HepG2 (cell line): ENCODE results near the gene DNM1. TPM values are rescaled to one million over a fixed set of nuclear protein-coding genes. Genes with fewer than 3 reads are reported as not detected.

Experiments used
- CHD2 ChIP-seq: IDR thresholded peaks from 2 replicates; pipeline ENCODE4 v1.6.1; 2011; ENCODE audit warnings: low read depth, low read length, improper control_type of control experiment
- ELF1 ChIP-seq: sonication (generic); formaldehyde crosslinking; IDR thresholded peaks from 2 replicates; pipeline ENCODE4 v1.4.0; 2020; ENCODE audit warnings: missing genetic modification reagents
- KDM5B ChIP-seq: sonication (generic); formaldehyde crosslinking; IDR thresholded peaks from 2 replicates; pipeline ENCODE4 v1.4.0; 2020; ENCODE audit warnings: missing genetic modification reagents, mild to moderate bottlenecking, borderline replicate concordance
- KLF12 ChIP-seq: sonication (generic); formaldehyde crosslinking; IDR thresholded peaks from 2 replicates; pipeline ENCODE4 v1.4.0; 2020; ENCODE audit warnings: missing genetic modification reagents, borderline replicate concordance
- LCORL ChIP-seq, 2 experiments: fragments of 450-650 bp in 1 of 2; sonication (generic) in 1 of 2; formaldehyde crosslinking in 1 of 2; IDR thresholded peaks; 2 replicates each; pipeline versions ENCODE4 v1.5.0 to v1.6.1; 2017 to 2020; ENCODE audit warnings: antibody characterized with exemption in 1 of 2, missing genetic modification reagents in 1 of 2
- NR2F6 ChIP-seq, 2 experiments: IDR thresholded peaks; 2 replicates each; pipeline ENCODE4 v1.6.1; 2016; ENCODE audit warnings: antibody characterized with exemption in 1 of 2, mild to moderate bottlenecking in 1 of 2
- POLR2AphosphoS5 ChIP-seq: IDR thresholded peaks from 2 replicates; pipeline ENCODE4 v1.6.1; 2012; ENCODE audit warnings: low read depth, low read length
- PRPF4 ChIP-seq: fragments of 200-400 bp; formaldehyde crosslinking; IDR thresholded peaks from 2 replicates; pipeline ENCODE4 v1.6.1; 2016; ENCODE audit warnings: low read length, low read depth; ENCODE audit not compliant: poor library complexity, severe bottlenecking
- RAD21 ChIP-seq: fragments of 450-650 bp; formaldehyde crosslinking; IDR thresholded peaks from 2 replicates; pipeline ENCODE4 v1.5.0; 2020; ENCODE audit warnings: mild to moderate bottlenecking
- REPIN1 ChIP-seq: sonication (generic); formaldehyde crosslinking; IDR thresholded peaks from 2 replicates; pipeline ENCODE4 v1.8.0; 2022; ENCODE audit warnings: missing genetic modification reagents, low read depth, mild to moderate bottlenecking, borderline replicate concordance
- SP4 ChIP-seq: sonication (generic); formaldehyde crosslinking; IDR thresholded peaks from 2 replicates; pipeline ENCODE4 v1.8.1; 2023; ENCODE audit warnings: mild to moderate bottlenecking, missing genetic modification reagents
- ZFP41 ChIP-seq: sonication (generic); formaldehyde crosslinking; IDR thresholded peaks from 2 replicates; pipeline ENCODE4 v1.4.0; 2020; ENCODE audit warnings: mild to moderate bottlenecking, missing genetic modification reagents, borderline replicate concordance
- ZFX ChIP-seq: sonication (generic); formaldehyde crosslinking; IDR thresholded peaks from 2 replicates; pipeline ENCODE4 v1.4.0; 2020; ENCODE audit warnings: mild to moderate bottlenecking, low read depth, missing genetic modification reagents, moderate library complexity
- ZNF274 ChIP-seq: sonication (generic); formaldehyde crosslinking; IDR thresholded peaks from 2 replicates; pipeline ENCODE4 v1.5.1; 2020; ENCODE audit warnings: mild to moderate bottlenecking, missing genetic modification reagents
- polyA plus RNA-seq, 8 experiments: library from polyadenylated mRNA; depleted of rRNA in 3 of 8; stranded (reverse) in 7 of 8; unstranded in 1 of 8; fragments of >200 nt; fragmentation: Illumina TruSeq in 4 of 8; extraction: Trizol in 4 of 8; gene quantifications; 2 replicates each; pipeline versions ENCODE4 v1.2.1 to v1.2.3, GENCODE V29; 2011 to 2016; ENCODE audit warnings: low read depth in 4 of 8, missing spikeins in 1 of 8, mixed read lengths in 1 of 8; ENCODE audit not compliant: insufficient read depth in 1 of 8
- total RNA-seq, 5 experiments: library from RNA; depleted of rRNA; stranded (reverse); fragments of >200 nt; fragmentation: Illumina TruSeq; extraction: Trizol; gene quantifications; 2 replicates each; pipeline ENCODE4 v1.2.3, GENCODE V29; 2016; ENCODE audit warnings: low read depth in 1 of 5
- TF ChIP-seq, protein P1 (sequence below): IDR thresholded peaks from 2 replicates; pipeline ENCODE4 v1.6.1; 2016; ENCODE audit warnings: missing compliant biosample characterization, missing genetic modification reagents, borderline replicate concordance
- TF ChIP-seq, protein P2 (sequence below): sonication (generic); formaldehyde crosslinking; IDR thresholded peaks from 2 replicates; pipeline ENCODE4 v1.8.0; 2022; ENCODE audit warnings: missing genetic modification reagents, low read depth, mild to moderate bottlenecking, borderline replicate concordance
- TF ChIP-seq, protein P3 (sequence below): sonication (generic); formaldehyde crosslinking; IDR thresholded peaks from 2 replicates; pipeline ENCODE4 v1.5.1; 2020; ENCODE audit warnings: mild to moderate bottlenecking, missing genetic modification reagents, moderate library complexity
- TF ChIP-seq, protein P4 (sequence below), 2 experiments: fragments of 450-650 bp in 1 of 2; sonication (generic) in 1 of 2; formaldehyde crosslinking; IDR thresholded peaks; 2 replicates each; pipeline versions ENCODE4 v1.5.0 to v1.8.0; 2020 to 2022; ENCODE audit warnings: mild to moderate bottlenecking in 1 of 2, missing genetic modification reagents in 1 of 2
- TF ChIP-seq, protein P5 (sequence below): sonication (generic); formaldehyde crosslinking; IDR thresholded peaks from 2 replicates; pipeline ENCODE4 v1.4.0; 2020; ENCODE audit warnings: missing genetic modification reagents
- TF ChIP-seq, protein P6 (sequence below): IDR thresholded peaks from 2 replicates; pipeline ENCODE4 v1.6.1; 2012; ENCODE audit warnings: inconsistent platforms

DNM1 gene
- total and polyA plus RNA-seq, 2 of the 13 experiments (the other 11 are each of a cell fraction or from before 2014, with no cell fraction given): 0.13 to 0.58 TPM

DNA sequence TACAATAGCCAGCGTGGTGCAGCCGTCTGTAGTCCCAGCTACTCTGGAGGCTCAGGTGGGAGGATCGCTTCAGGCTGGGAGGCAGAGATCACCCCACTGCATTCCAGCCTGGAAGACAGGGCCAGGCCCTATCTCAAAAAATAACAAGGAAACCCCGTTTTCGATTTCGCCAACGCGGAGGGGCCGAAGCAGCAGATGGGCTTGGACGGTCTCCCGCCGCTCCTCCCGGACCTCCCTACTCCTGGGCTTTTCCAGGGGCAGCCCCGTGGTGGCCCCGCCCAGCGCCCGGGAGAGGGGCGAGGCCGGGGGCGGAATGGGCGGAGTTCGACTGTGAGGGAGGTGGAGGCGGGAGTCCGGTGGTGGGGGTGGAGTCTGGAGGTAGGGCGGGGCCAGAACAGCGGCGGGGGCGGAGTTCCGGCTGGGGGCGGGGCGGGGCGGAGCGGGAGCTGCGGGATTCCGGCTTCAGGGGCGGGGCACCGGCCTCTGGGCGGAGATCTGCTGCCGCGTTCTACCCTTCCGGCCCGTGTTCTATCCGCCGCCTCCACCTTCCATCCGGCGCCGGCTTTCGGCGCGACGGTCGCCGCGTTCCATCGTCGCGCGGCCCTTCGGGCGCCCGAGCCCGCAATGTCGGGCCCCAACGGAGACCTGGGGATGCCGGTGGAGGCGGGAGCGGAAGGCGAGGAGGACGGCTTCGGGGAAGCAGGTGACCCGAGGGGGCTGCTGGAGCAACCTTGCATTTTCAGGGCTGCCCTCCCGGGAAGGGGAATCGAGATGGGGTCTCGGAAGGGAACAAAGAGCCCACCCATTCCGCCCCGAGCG, 43.2 kb upstream of the DNM1 start, which contains the start of gene BBLN (continued):
- TF ChIP-seq REPIN1 (no peak), PRPF4 (no peak), KDM5B (CRISPR knock-in tag) (peak; percentile 61), ZFX (peak; percentile 72), POLR2AphosphoS5 (peak; percentile 87), NR2F6 (IDR thresholded peaks at IDR 0.05) (no peak), NR2F6 (CRISPR knock-in tag; IDR thresholded peaks at IDR 0.05) (peak; percentile 22; the same call in 1 of the 2 replicates), ZNF274 (CRISPR knock-in tag) (peak; percentile 32; the same call in 1 of the 2 replicates), LCORL (IDR thresholded peaks at IDR 0.05) (no peak), LCORL (CRISPR knock-in tag; IDR thresholded peaks at IDR 0.05) (0 out of 2 replicates have a peak, but pooled peaks have one; percentile 16), SP4 (CRISPR knock-in tag) (peak; percentile 83), ZFP41 (no peak), ELF1 (CRISPR knock-in tag) (peak; percentile 72), RAD21 (0 out of 2 replicates have a peak, but pooled peaks have one; percentile 6), CHD2 (no peak), KLF12 (CRISPR knock-in tag) (no peak)
- TF ChIP-seq, protein P1, sequence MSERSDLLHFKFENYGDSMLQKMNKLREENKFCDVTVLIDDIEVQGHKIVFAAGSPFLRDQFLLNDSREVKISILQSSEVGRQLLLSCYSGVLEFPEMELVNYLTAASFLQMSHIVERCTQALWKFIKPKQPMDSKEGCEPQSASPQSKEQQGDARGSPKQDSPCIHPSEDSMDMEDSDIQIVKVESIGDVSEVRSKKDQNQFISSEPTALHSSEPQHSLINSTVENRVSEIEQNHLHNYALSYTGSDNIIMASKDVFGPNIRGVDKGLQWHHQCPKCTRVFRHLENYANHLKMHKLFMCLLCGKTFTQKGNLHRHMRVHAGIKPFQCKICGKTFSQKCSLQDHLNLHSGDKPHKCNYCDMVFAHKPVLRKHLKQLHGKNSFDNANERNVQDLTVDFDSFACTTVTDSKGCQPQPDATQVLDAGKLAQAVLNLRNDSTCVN (CRISPR knock-in tag): no peak
- TF ChIP-seq, protein P2, sequence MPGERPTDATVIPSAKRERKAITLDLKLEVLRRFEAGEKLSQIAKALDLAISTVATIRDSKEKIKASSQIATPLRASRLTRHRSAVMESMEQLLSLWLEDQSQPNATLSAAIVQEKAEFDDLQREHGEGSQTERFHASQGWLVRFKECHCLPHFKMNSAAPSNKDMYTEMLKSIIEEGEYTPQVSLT (CRISPR knock-in tag): no peak
- TF ChIP-seq, protein P3, sequence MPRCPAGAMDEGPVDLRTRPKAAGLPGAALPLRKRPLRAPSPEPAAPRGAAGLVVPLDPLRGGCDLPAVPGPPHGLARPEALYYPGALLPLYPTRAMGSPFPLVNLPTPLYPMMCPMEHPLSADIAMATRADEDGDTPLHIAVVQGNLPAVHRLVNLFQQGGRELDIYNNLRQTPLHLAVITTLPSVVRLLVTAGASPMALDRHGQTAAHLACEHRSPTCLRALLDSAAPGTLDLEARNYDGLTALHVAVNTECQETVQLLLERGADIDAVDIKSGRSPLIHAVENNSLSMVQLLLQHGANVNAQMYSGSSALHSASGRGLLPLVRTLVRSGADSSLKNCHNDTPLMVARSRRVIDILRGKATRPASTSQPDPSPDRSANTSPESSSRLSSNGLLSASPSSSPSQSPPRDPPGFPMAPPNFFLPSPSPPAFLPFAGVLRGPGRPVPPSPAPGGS: peak; percentile 33; the same call in 1 of the 2 replicates
- TF ChIP-seq, protein P4, sequence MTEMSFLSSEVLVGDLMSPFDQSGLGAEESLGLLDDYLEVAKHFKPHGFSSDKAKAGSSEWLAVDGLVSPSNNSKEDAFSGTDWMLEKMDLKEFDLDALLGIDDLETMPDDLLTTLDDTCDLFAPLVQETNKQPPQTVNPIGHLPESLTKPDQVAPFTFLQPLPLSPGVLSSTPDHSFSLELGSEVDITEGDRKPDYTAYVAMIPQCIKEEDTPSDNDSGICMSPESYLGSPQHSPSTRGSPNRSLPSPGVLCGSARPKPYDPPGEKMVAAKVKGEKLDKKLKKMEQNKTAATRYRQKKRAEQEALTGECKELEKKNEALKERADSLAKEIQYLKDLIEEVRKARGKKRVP (CRISPR knock-in tag; IDR thresholded peaks at IDR 0.05): 0 out of 4 replicates have a peak, but pooled peaks of 1 of the 2 experiments have one; percentile 15
- TF ChIP-seq, protein P5, sequence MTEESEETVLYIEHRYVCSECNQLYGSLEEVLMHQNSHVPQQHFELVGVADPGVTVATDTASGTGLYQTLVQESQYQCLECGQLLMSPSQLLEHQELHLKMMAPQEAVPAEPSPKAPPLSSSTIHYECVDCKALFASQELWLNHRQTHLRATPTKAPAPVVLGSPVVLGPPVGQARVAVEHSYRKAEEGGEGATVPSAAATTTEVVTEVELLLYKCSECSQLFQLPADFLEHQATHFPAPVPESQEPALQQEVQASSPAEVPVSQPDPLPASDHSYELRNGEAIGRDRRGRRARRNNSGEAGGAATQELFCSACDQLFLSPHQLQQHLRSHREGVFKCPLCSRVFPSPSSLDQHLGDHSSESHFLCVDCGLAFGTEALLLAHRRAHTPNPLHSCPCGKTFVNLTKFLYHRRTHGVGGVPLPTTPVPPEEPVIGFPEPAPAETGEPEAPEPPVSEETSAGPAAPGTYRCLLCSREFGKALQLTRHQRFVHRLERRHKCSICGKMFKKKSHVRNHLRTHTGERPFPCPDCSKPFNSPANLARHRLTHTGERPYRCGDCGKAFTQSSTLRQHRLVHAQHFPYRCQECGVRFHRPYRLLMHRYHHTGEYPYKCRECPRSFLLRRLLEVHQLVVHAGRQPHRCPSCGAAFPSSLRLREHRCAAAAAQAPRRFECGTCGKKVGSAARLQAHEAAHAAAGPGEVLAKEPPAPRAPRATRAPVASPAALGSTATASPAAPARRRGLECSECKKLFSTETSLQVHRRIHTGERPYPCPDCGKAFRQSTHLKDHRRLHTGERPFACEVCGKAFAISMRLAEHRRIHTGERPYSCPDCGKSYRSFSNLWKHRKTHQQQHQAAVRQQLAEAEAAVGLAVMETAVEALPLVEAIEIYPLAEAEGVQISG (CRISPR knock-in tag): peak; percentile 75
- TF ChIP-seq, protein P6, sequence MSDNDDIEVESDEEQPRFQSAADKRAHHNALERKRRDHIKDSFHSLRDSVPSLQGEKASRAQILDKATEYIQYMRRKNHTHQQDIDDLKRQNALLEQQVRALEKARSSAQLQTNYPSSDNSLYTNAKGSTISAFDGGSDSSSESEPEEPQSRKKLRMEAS: peak; percentile 29
